ENCODE results near the gene SLC17A5. TPM values are rescaled to one million over a fixed set of nuclear protein-coding genes. Genes with fewer than 3 reads are reported as not detected.

Gene SLC17A5, protein sequence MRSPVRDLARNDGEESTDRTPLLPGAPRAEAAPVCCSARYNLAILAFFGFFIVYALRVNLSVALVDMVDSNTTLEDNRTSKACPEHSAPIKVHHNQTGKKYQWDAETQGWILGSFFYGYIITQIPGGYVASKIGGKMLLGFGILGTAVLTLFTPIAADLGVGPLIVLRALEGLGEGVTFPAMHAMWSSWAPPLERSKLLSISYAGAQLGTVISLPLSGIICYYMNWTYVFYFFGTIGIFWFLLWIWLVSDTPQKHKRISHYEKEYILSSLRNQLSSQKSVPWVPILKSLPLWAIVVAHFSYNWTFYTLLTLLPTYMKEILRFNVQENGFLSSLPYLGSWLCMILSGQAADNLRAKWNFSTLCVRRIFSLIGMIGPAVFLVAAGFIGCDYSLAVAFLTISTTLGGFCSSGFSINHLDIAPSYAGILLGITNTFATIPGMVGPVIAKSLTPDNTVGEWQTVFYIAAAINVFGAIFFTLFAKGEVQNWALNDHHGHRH
- 1 to 10 TPM; 4.2 to 5.0 TPM for total RNA-seq

DNA sequence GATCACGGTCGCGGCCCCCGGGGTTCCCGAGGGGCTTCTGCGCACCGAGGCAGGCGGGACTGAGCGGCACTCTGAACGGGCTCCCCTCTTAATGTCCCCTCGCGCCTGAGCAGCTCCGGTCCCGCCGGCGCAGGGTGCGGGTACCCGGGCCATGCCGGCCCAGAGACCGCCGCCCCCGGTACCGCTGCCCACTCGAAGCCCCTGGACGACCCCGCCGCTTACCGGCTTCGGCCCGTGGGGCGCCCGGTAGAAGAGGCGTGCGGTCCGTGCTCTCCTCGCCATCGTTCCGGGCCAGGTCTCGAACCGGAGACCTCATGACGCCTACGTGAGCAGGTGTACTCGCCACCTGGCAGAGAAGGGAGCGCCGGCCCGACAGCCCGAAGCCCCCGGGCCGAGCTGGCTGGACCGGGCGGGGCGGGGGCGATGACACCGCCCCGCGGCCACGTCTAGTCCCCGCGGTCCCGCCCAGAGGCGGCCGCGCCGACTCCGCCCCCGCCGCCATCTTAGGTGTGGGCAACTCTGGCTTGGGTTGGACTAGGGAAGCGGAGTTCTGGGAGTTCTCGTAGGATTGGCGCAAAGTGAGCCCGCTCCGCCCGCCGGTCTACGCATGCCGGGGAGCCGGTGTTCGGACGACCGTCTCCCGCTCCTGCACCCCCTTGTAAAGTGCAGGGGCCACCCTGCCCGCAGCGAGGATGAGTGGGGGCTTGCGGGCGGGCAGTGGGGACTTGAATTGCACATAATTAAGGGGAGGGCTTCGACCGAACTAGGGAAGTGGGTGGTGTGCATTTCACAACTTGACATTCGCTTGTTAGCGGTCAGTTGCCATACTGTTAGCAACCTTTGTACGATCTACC, at the start of gene SLC17A5:
SLC17A5 (minus strand) TSS at position 422 of the 854 bp plus-strand sequence; CDS start at position 316, 106 bp downstream.
- Mint-ChIP-seq H3K36me3 (ENCODE audit: low read depth) (peaks cover 5% of the 10 kb centered on the region), H3K9me3 (no peaks in the 10 kb centered on the region), H3K27me3 (no peaks in the 10 kb centered on the region), H3K27ac (peak within 1 kb of the TSS; percentile 92), H3K4me1 (ENCODE audit: low read depth) (peaks cover 31% of the 10 kb centered on the region), H3K4me3 (peak within 1 kb of the TSS; percentile 87)
- peak; percentile 92 for DNase-seq
- intact Hi-C loops (cut with micrococcal nuclease) = loop anchor here (1.0 to 5.0 kb wide), 2 partner anchors 42 to 131 kb away; partner anchors contain the start of gene EEF1A1
- TF ChIP-seq, protein P1, sequence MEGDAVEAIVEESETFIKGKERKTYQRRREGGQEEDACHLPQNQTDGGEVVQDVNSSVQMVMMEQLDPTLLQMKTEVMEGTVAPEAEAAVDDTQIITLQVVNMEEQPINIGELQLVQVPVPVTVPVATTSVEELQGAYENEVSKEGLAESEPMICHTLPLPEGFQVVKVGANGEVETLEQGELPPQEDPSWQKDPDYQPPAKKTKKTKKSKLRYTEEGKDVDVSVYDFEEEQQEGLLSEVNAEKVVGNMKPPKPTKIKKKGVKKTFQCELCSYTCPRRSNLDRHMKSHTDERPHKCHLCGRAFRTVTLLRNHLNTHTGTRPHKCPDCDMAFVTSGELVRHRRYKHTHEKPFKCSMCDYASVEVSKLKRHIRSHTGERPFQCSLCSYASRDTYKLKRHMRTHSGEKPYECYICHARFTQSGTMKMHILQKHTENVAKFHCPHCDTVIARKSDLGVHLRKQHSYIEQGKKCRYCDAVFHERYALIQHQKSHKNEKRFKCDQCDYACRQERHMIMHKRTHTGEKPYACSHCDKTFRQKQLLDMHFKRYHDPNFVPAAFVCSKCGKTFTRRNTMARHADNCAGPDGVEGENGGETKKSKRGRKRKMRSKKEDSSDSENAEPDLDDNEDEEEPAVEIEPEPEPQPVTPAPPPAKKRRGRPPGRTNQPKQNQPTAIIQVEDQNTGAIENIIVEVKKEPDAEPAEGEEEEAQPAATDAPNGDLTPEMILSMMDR (IDR thresholded peaks at IDR 0.05) = no peak
- CTCF ChIA-PET = interaction anchor here (0.6 to 3.0 kb wide), 22 partner anchors 10 to 316 kb away, joined by 3 to 15 read pairs (median 4); partner anchors contain the start of genes EEF1A1 and MTO1
- POLR2A ChIA-PET = interaction anchor here (0.6 to 4.5 kb wide), 11 partner anchors 10 to 203 kb away, joined by 3 to 78 read pairs (median 5); partner anchors contain the start of genes CGAS, EEF1A1 and MTO1
- peak; percentile 89 for ATAC-seq

DNA sequence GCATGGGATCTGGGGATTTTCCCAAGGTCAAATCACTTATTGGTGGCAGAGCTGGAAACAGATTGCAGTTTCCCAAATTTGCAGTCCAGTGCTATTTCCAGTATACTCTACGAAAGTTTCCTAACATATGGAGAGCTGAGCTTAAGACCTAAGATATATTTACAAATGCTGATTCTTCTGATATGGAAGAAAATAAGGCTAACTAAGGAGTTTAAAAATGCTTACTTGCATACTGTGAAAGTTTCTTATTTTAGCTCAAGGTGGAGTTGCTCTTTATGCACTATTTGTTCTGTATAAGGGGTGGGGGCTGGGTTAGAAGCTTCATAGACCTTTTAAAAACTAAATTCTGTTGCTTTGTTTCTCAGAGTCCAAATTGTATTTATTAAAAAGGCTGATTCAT, 49.7 kb upstream of the SLC17A5 start:
- TF ChIP-seq, protein P1 (IDR thresholded peaks at IDR 0.05) = no peak
- ChIA-PET CTCF (interaction anchor here (1.2 to 1.6 kb wide), 4 partner anchors 27 to 51 kb away, joined by 3 to 6 read pairs (median 6); no protein-coding TSS in a partner anchor), POLR2A (no interaction called here)
- peaks cover 12% of the 10 kb centered on the region for H3K36me3 Mint-ChIP-seq (ENCODE audit: low read depth)
- peaks cover 19% of the 10 kb centered on the region for H3K4me1 Mint-ChIP-seq (ENCODE audit: low read depth)
- H3K27ac Mint-ChIP-seq = no peak overlapping the region
- ATAC-seq = no peak
- H3K9me3 Mint-ChIP-seq = no peaks in the 10 kb centered on the region
- H3K4me3 Mint-ChIP-seq = no peak overlapping the region
- H3K27me3 Mint-ChIP-seq = peaks cover 14% of the 10 kb centered on the region
- intact Hi-C loops (cut with micrococcal nuclease) = no loop called here
- DNase-seq = no peak

DNA sequence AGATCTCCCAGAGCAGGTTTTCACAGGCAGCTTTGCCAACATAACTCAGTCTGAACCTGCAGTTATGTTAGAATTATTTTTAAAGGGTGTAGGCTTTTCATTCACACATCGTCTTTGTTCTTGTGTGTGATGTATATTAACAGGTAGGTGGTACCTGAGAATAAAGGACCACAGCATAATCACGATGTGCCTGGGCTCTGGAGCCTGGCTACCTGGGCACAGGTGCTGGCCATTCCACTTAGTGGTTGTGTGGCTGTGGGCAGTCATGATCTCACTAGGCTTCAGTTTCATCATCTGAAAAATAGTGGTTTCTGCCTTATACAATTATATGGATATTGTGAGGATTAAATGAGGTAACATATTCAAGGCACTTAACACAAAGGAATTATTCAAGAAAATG, 48.7 kb upstream of the SLC17A5 start:
- H3K4me1 Mint-ChIP-seq (ENCODE audit: low read depth) = peaks cover 26% of the 10 kb centered on the region
- DNase-seq = no peak
- H3K27ac Mint-ChIP-seq = no peak overlapping the region
- no peaks in the 10 kb centered on the region for H3K9me3 Mint-ChIP-seq
- H3K36me3 Mint-ChIP-seq (ENCODE audit: low read depth) = peaks cover 19% of the 10 kb centered on the region
- ChIA-PET POLR2A (interaction anchor here (0.7 kb wide), 1 partner anchor 20 kb away, joined by 3 read pairs; no protein-coding TSS in a partner anchor), CTCF (interaction anchor here (0.9 to 1.6 kb wide), 3 partner anchors 26 to 50 kb away, joined by 3 to 6 read pairs (median 5); no protein-coding TSS in a partner anchor)
- H3K4me3 Mint-ChIP-seq = no peak overlapping the region
- intact Hi-C loops (cut with micrococcal nuclease) = no loop called here
- H3K27me3 Mint-ChIP-seq = peaks cover 17% of the 10 kb centered on the region
- TF ChIP-seq, protein P1 (IDR thresholded peaks at IDR 0.05) = no peak
- ATAC-seq = no peak

DNA sequence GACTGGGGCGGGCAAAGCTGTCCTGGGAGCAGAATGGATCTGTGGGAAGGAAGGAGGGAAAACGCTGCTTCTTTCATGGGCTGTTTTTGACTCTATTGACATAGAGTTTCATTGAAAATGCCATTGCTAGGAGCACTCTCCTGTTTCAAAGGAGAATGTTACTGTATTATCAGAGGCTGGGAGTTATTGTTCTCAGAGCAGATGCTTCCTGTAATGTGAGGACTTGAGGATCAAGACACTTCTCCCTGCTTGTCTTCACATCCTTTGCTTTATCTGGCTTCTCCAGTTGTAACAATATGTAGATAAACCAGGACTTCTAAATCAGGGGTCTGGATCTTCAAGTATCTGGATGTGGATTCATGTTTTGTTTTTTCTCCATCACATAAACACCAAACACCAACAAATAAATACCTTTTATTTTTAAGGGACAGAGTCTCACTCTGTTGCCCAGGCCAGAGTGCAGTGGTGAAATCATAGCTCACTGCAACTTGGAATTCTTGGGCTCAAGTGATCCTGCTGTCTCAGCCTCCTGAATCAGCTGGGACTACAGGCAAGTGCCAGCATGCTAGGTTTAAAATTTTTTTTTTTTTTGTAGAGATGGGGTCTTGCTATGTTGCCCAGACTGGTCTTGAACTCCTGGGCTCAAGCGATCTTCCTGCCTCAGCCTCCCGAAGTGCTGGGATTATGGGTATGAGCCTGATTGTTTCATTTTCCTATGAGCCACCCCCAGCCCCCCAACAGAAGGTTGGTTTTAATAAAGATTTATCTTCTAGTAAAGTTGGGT, 46.1 kb upstream of the SLC17A5 start:
- ChIA-PET POLR2A (interaction anchor here (0.6 to 1.4 kb wide), 2 partner anchors 13 to 24 kb away, joined by 3 to 5 read pairs; no protein-coding TSS in a partner anchor), CTCF (interaction anchor here (0.9 kb wide), 1 partner anchor 34 kb away, joined by 3 read pairs; no protein-coding TSS in a partner anchor)
- intact Hi-C loops (cut with micrococcal nuclease) = no loop called here
- H3K4me3 Mint-ChIP-seq = no peak overlapping the region
- H3K9me3 Mint-ChIP-seq = no peaks in the 10 kb centered on the region
- peaks cover 20% of the 10 kb centered on the region for H3K36me3 Mint-ChIP-seq (ENCODE audit: low read depth)
- DNase-seq = no peak
- no peak overlapping the region for H3K27ac Mint-ChIP-seq
- TF ChIP-seq, protein P1 (IDR thresholded peaks at IDR 0.05) = no peak
- peaks cover 24% of the 10 kb centered on the region for H3K27me3 Mint-ChIP-seq
- no peak for ATAC-seq
- peaks cover 43% of the 10 kb centered on the region for H3K4me1 Mint-ChIP-seq (ENCODE audit: low read depth)
